ENCODE measurements around the gene DACH1.

Gene DACH1

DNA sequence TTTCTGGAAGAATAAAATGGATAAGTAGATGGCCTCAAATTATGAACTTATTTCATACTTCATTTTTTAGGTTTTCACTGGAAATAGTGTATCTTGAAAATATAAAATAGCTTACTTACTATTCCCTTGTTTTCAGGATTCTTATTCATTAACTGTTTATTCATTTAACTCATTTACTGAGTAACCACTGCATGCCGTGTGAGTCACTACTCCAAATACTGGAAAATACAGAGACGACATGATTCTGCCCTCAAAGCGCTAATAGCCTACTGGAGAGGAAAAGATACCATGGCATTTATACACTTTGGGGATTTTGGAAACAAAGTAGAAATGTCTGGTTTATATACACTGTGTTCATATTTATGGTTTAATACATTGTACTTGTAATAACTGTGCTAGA is 270.9 kb downstream of the DACH1 start:
- Histone ChIP-seq H3K4me3 (ENCODE audit: low read depth in 1 of 2, low read length in 2 of 2) (no peak overlapping the region), H3K27me3 (ENCODE audit: low read depth, low read length) (no peaks in the 10 kb centered on the region), H3K4me1 (ENCODE audit: control insufficient read depth in 1 of 2, insufficient read depth in 2 of 2, low read length in 2 of 2) (no peaks in the 10 kb centered on the region), H3K36me3 (ENCODE audit: control insufficient read depth in 1 of 2, insufficient read depth in 2 of 2, low read length in 2 of 2) (no peaks in the 10 kb centered on the region), H3K27ac (ENCODE audit: low read length) (no peak overlapping the region), H3K9me3 (ENCODE audit: control insufficient read depth in 1 of 2, low read length in 2 of 2) (no peaks in the 10 kb centered on the region)

DNA sequence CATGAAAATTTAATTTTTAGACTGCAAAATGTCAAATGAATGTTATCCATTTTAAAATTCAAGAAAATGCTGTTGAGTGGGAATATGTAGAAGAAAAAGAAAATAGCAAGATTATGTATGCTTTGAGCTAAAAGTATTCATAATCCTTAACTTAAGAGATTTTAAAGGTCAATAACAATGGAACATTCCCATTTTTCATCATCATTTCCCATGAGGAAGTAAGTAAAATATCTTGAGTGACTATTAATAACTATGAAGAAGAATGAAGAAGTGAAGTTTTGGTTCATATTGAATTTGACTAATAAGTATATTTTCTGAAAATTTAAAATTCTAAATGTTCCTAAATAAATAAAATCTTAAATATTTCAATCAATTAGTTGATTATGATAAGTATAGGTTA is 273.4 kb downstream of the DACH1 start:
- no peaks in the 10 kb centered on the region for H3K36me3 ChIP-seq (ENCODE audit: control insufficient read depth in 1 of 2, insufficient read depth in 2 of 2, low read length in 2 of 2)
- no peak overlapping the region for H3K4me3 ChIP-seq (ENCODE audit: low read depth in 1 of 2, low read length in 2 of 2)
- H3K27me3 ChIP-seq (ENCODE audit: low read depth, low read length): no peaks in the 10 kb centered on the region
- H3K9me3 ChIP-seq (ENCODE audit: control insufficient read depth in 1 of 2, low read length in 2 of 2): no peaks in the 10 kb centered on the region
- no peaks in the 10 kb centered on the region for H3K4me1 ChIP-seq (ENCODE audit: control insufficient read depth in 1 of 2, insufficient read depth in 2 of 2, low read length in 2 of 2)
- H3K27ac ChIP-seq (ENCODE audit: low read length): no peak overlapping the region

DNA sequence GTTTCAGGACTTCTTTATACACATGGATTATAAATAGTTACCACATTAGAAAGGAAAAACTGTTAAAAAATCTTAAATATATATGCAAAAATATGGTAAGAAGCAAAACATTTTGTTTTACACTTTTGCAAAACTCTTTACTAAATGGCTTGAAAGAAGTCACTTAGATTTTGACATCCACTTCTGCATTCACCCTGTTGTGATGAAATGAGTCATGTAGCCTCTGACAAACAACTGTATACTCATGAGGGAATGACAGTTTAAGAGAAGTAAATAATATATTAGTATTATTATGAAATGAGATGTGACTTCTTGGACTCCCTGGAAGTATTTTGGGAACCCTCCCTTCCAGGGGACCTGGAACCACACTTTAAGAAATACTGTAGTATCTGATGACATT is 275.6 kb downstream of the DACH1 start:
- Histone ChIP-seq H3K4me1 (ENCODE audit: control insufficient read depth in 1 of 2, insufficient read depth in 2 of 2, low read length in 2 of 2) (no peaks in the 10 kb centered on the region), H3K9me3 (ENCODE audit: control insufficient read depth in 1 of 2, low read length in 2 of 2) (no peaks in the 10 kb centered on the region), H3K36me3 (ENCODE audit: control insufficient read depth in 1 of 2, insufficient read depth in 2 of 2, low read length in 2 of 2) (no peaks in the 10 kb centered on the region), H3K27ac (ENCODE audit: low read length) (no peak overlapping the region), H3K27me3 (ENCODE audit: low read depth, low read length) (no peaks in the 10 kb centered on the region), H3K4me3 (ENCODE audit: low read depth in 1 of 2, low read length in 2 of 2) (no peak overlapping the region)

DNA sequence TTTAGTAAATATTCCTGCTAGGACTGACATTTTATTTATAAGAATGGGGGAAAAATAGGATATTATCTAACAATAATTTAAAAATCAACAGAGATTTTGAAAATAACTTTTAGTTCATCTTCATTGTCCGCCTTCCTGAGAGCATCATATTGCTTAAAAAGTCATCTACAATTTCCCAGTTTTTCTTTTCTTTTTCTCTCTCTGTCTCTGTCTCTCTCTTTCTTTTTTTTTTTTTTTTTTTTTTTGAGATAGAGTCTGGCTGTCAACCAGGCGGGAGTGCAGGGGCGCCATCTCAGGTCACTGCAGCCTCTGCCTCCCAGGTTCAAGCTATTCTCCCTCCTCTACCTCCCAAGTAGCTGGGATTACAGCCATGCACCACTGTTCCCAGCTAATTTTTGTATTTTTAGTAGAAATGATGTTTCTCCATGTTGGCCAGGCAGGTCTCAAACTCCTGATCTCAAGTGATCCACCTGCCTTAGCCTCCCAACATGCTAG is 276.3 kb downstream of the DACH1 start:
- Histone ChIP-seq H3K27ac (ENCODE audit: low read length) (no peak overlapping the region), H3K27me3 (ENCODE audit: low read depth, low read length) (no peaks in the 10 kb centered on the region), H3K4me3 (ENCODE audit: low read depth in 1 of 2, low read length in 2 of 2) (no peak overlapping the region), H3K9me3 (ENCODE audit: control insufficient read depth in 1 of 2, low read length in 2 of 2) (no peaks in the 10 kb centered on the region), H3K36me3 (ENCODE audit: control insufficient read depth in 1 of 2, insufficient read depth in 2 of 2, low read length in 2 of 2) (no peaks in the 10 kb centered on the region), H3K4me1 (ENCODE audit: control insufficient read depth in 1 of 2, insufficient read depth in 2 of 2, low read length in 2 of 2) (no peaks in the 10 kb centered on the region)

DNA sequence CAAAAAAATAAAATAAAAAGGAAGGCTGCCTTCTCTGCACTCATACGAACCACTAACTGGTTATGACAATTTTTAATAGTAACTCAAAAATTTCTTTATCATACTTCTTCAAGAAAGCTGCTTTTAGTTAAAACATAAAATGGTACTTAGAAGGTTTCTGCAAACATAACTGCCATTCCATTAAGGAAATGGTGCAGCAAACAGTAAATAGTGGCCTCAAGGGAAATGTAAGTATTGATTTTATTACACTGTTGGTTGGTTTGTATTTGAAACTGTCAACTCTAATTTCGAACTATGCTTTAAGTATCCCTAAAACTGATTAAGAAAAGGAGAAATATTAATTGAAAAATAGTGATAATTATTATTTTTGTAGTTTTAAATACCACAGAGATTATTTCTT is 278.0 kb downstream of the DACH1 start:
- Histone ChIP-seq H3K36me3 (ENCODE audit: control insufficient read depth in 1 of 2, insufficient read depth in 2 of 2, low read length in 2 of 2) (no peaks in the 10 kb centered on the region), H3K27me3 (ENCODE audit: low read depth, low read length) (no peaks in the 10 kb centered on the region), H3K4me3 (ENCODE audit: low read depth in 1 of 2, low read length in 2 of 2) (no peak overlapping the region), H3K4me1 (ENCODE audit: control insufficient read depth in 1 of 2, insufficient read depth in 2 of 2, low read length in 2 of 2) (no peaks in the 10 kb centered on the region), H3K9me3 (ENCODE audit: control insufficient read depth in 1 of 2, low read length in 2 of 2) (no peaks in the 10 kb centered on the region), H3K27ac (ENCODE audit: low read length) (no peak overlapping the region)

DNA sequence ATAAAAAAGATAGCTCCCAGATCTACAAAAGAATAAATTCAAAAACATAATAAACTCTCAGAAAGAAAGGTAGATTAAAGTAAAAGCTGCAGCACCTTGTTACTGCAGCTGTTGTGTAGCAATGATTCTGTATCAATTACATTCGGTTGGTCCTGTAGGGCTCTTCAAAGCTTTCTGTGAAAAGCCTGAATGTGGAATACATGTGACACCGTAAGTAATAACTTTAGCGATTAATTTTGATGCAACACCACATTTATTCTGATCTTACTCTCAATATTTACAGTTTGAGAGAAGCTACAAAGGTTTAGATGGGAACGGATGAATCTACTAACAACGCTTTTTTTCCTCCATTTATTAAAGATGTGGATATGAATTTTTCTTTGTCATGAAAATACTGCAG is 279.2 kb downstream of the DACH1 start:
- Histone ChIP-seq H3K27ac (ENCODE audit: low read length) (no peak overlapping the region), H3K36me3 (ENCODE audit: control insufficient read depth in 1 of 2, insufficient read depth in 2 of 2, low read length in 2 of 2) (no peaks in the 10 kb centered on the region), H3K4me1 (ENCODE audit: control insufficient read depth in 1 of 2, insufficient read depth in 2 of 2, low read length in 2 of 2) (no peaks in the 10 kb centered on the region), H3K9me3 (ENCODE audit: control insufficient read depth in 1 of 2, low read length in 2 of 2) (no peaks in the 10 kb centered on the region), H3K27me3 (ENCODE audit: low read depth, low read length) (no peaks in the 10 kb centered on the region), H3K4me3 (ENCODE audit: low read depth in 1 of 2, low read length in 2 of 2) (no peak overlapping the region)

DNA sequence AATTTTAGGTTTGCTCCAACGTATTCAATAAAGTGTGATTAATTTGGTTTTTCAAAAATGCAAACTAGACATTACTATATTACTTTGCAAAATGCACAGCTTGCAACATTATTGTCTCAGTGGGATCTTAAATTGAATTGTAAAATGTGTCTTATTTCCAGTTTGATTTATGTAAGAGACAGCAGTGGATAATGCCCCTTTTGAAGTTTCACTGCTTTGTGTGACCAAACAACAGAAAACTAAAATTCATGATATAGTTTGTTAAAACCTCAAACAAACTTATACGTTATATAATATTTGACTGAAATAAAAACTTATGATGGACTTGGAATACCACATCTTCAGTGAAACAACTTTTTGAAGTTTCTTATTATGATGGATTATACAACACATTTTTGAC is 279.8 kb downstream of the DACH1 start:
- no peaks in the 10 kb centered on the region for H3K9me3 ChIP-seq (ENCODE audit: control insufficient read depth in 1 of 2, low read length in 2 of 2)
- no peaks in the 10 kb centered on the region for H3K27me3 ChIP-seq (ENCODE audit: low read depth, low read length)
- no peak overlapping the region for H3K27ac ChIP-seq (ENCODE audit: low read length)
- no peaks in the 10 kb centered on the region for H3K36me3 ChIP-seq (ENCODE audit: control insufficient read depth in 1 of 2, insufficient read depth in 2 of 2, low read length in 2 of 2)
- H3K4me3 ChIP-seq (ENCODE audit: low read depth in 1 of 2, low read length in 2 of 2): no peak overlapping the region
- H3K4me1 ChIP-seq (ENCODE audit: control insufficient read depth in 1 of 2, insufficient read depth in 2 of 2, low read length in 2 of 2): no peaks in the 10 kb centered on the region

DNA sequence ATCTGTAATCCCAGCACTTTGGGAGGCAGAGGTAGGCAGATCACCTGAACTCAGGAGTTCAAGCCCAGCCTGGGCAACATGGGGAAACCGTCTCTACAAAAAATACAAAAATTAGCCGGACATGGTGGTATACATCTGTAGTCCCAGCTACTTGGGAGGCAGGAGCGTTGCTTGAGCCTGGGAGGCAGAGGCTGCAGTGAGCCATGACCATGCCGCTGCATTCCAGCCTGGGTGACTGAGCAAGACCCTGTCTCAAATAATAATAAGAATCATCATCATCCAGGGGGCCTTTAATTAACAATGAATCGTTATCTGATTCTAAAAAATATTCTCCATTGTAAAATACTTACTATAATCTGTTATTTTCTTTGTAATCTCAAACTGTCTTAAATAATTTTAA is 283.4 kb downstream of the DACH1 start:
- H3K4me3 ChIP-seq (ENCODE audit: low read depth in 1 of 2, low read length in 2 of 2): no peak overlapping the region
- no peak overlapping the region for H3K27ac ChIP-seq (ENCODE audit: low read length)
- H3K4me1 ChIP-seq (ENCODE audit: control insufficient read depth in 1 of 2, insufficient read depth in 2 of 2, low read length in 2 of 2): no peaks in the 10 kb centered on the region
- no peaks in the 10 kb centered on the region for H3K9me3 ChIP-seq (ENCODE audit: control insufficient read depth in 1 of 2, low read length in 2 of 2)
- H3K36me3 ChIP-seq (ENCODE audit: control insufficient read depth in 1 of 2, insufficient read depth in 2 of 2, low read length in 2 of 2): no peaks in the 10 kb centered on the region
- no peaks in the 10 kb centered on the region for H3K27me3 ChIP-seq (ENCODE audit: low read depth, low read length)

DNA sequence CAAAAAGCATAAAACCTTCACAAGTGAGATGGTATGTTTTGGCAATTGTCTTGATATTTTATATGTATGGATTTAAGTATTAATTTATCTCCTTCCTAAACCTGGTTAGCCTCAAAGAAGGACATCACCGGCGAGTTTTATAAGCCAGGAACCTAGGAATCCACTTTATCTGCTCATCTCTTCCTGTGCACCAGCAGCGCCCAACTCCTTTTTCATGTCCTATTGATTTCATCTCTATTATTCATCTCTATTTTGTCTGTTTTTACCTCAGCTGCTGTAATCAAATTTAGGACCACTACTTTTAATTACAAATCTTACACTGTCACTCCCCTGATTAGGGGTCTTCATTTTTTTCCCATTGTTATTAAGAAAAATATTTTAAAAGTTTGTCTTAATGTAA is 286.4 kb downstream of the DACH1 start:
- Histone ChIP-seq H3K27ac (ENCODE audit: low read length) (no peak overlapping the region), H3K27me3 (ENCODE audit: low read depth, low read length) (no peaks in the 10 kb centered on the region), H3K36me3 (ENCODE audit: control insufficient read depth in 1 of 2, insufficient read depth in 2 of 2, low read length in 2 of 2) (no peaks in the 10 kb centered on the region), H3K4me3 (ENCODE audit: low read depth in 1 of 2, low read length in 2 of 2) (no peak overlapping the region), H3K9me3 (ENCODE audit: control insufficient read depth in 1 of 2, low read length in 2 of 2) (no peaks in the 10 kb centered on the region), H3K4me1 (ENCODE audit: control insufficient read depth in 1 of 2, insufficient read depth in 2 of 2, low read length in 2 of 2) (no peaks in the 10 kb centered on the region)

DNA sequence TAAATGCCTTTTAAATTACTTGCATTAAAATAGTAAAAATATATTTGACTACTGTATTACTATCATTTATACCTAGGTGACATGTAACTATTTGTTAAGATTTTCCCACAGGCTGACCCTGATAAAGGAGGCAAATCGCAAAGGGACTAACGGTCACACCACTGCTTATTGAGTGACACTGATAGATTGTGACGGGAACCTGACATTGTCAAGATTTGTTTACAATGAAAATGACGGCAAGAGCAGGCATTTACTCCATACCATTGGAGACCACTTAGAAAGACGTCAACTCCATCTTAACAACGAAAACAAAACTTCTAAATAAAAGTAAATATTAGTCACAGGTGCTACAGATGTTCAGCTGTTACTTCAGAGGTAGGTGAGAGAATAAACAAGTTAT is 289.0 kb downstream of the DACH1 start:
- H3K27ac ChIP-seq (ENCODE audit: low read length): no peak overlapping the region
- no peaks in the 10 kb centered on the region for H3K9me3 ChIP-seq (ENCODE audit: control insufficient read depth in 1 of 2, low read length in 2 of 2)
- no peaks in the 10 kb centered on the region for H3K36me3 ChIP-seq (ENCODE audit: control insufficient read depth in 1 of 2, insufficient read depth in 2 of 2, low read length in 2 of 2)
- no peak overlapping the region for H3K4me3 ChIP-seq (ENCODE audit: low read depth in 1 of 2, low read length in 2 of 2)
- no peaks in the 10 kb centered on the region for H3K4me1 ChIP-seq (ENCODE audit: control insufficient read depth in 1 of 2, insufficient read depth in 2 of 2, low read length in 2 of 2)
- no peaks in the 10 kb centered on the region for H3K27me3 ChIP-seq (ENCODE audit: low read depth, low read length)

DNA sequence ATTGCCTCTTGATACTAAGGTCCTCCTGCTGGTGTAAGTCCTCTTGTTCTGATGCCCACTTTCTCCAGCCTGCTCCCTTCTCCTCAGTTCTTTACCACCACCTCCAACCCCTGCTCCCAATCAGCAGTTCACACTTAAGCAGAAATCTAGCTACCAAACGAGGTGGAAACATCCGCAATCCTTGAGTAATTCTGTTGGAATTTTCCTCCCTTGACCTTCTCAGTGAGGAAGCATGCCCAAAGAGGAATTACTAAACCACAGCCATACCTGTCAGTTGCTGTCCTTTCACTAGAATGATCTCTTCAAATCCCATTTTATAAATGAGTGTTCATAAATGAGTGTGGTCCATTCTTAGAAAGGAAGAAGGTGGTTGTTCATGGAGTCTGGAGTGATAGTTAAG is 289.9 kb downstream of the DACH1 start:
- Histone ChIP-seq H3K27me3 (ENCODE audit: low read depth, low read length) (no peaks in the 10 kb centered on the region), H3K4me1 (ENCODE audit: control insufficient read depth in 1 of 2, insufficient read depth in 2 of 2, low read length in 2 of 2) (no peaks in the 10 kb centered on the region), H3K4me3 (ENCODE audit: low read depth in 1 of 2, low read length in 2 of 2) (no peak overlapping the region), H3K36me3 (ENCODE audit: control insufficient read depth in 1 of 2, insufficient read depth in 2 of 2, low read length in 2 of 2) (no peaks in the 10 kb centered on the region), H3K27ac (ENCODE audit: low read length) (no peak overlapping the region), H3K9me3 (ENCODE audit: control insufficient read depth in 1 of 2, low read length in 2 of 2) (no peaks in the 10 kb centered on the region)

DNA sequence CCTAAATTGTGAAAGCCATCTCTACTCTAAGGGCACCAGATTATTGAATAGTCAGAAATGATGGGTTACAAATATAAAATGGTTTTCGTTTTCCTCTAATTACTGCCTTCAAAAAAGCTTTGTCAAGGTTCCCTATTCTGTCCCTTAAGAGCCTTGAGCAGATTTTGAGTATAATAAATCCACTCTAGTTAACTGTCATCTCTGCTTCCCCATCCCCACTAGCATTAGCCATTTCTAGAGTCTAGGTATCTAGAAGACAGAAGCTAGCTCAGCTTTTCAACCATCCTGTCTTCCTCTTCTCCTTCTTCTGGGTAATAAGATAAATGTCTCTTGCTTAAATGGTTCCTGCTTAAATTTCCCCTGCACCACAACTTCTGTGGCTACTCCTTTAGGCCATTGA is 290.4 kb downstream of the DACH1 start:
- no peaks in the 10 kb centered on the region for H3K4me1 ChIP-seq (ENCODE audit: control insufficient read depth in 1 of 2, insufficient read depth in 2 of 2, low read length in 2 of 2)
- H3K27me3 ChIP-seq (ENCODE audit: low read depth, low read length): no peaks in the 10 kb centered on the region
- no peaks in the 10 kb centered on the region for H3K9me3 ChIP-seq (ENCODE audit: control insufficient read depth in 1 of 2, low read length in 2 of 2)
- no peak overlapping the region for H3K4me3 ChIP-seq (ENCODE audit: low read depth in 1 of 2, low read length in 2 of 2)
- H3K36me3 ChIP-seq (ENCODE audit: control insufficient read depth in 1 of 2, insufficient read depth in 2 of 2, low read length in 2 of 2): no peaks in the 10 kb centered on the region
- H3K27ac ChIP-seq (ENCODE audit: low read length): no peak overlapping the region

All from muscle layer of duodenum (tissue), 2 donors.